ENCODE data around the gene GHR.

GHR gene

GRCh38 chr5:42518595-42519221 lies 95.5 kb downstream of the GHR start:
- DNase-seq: peak; percentile 8

DNA sequence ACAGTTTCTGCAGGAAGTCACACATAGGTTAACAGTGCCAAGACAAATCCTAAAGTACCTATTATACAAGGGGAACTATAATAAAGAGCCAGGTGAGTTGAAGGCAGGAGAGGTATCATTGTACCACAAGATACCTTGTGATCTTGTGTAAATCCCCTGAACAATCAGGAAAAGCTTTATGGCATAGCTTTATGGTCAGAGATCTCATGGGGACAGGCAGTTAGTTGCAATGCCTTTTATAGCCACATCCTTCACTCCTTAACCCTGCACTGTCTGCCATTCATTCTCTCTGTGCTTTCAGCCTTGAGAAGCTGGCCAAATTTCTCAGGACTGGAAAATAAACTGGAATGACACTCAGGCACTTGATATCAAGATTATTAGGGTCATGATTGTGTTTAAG lies 97.0 kb downstream of the GHR start:
- no peak for DNase-seq

GRCh38 chr5:42520957-42521356 lies 97.7 kb downstream of the GHR start:
- DNase-seq: no peak

DNA sequence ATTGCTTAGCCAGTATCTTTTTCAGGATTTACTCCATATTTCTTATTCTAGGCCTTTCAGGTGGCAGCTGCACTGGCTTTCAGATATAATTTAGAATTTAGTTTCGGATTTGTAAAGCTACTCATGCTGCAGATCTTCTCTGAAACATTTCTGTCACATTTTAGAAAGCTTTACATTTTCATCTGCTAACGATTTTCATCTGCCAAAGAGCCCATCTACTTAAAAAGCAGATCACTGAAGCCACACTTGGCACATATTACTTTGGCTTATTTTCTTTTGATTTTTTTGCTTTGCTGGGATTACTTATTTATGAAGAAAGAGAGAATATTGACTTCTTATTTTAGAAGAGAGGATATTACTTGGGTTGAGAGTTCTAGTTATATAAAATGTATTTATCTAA lies 98.2 kb downstream of the GHR start:
- DNase-seq: no peak

DNA sequence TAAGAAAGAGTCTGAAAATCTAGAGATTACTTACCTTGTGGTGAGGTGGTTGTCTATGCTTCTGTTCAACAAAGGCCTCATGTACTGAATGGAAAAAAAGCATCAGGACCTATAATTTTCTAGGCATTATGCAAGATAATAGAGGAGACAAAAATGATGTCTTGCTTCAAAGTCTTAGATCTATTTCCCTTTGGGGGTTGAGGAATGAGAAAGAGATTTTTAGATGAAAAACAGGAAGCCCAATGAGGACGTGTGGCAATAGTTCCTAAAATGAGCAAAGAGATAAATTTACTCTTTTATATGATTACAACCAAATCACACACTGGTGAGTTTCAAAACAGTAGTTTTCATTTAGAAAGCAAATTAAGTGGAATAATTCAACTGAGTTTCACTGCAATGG lies 99.5 kb downstream of the GHR start:
- peak; percentile 13 for DNase-seq

DNA sequence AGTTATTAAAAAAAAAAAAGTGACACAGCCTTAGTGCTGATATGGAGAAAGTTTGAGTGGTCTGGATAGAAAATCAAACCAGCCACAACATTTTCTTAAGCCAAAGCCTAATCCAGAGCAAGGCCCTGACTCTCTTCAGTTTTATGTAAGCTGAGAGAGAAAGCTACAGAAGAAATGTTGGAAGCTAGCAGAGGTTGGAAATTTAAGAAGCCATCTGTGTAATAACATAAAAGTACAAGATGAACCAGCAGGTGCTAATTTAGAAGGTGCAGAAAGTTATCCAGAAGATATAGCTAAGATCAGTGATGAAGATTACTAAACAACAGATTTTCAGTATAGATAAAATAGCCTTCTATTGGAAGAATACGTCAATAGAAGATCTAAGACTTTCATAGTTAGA lies 102.9 kb downstream of the GHR start:
- no peak for DNase-seq

- no peak for DNase-seq
Observed at GRCh38 chr5:42531611-42532010, 108.4 kb downstream of the GHR start.

DNA sequence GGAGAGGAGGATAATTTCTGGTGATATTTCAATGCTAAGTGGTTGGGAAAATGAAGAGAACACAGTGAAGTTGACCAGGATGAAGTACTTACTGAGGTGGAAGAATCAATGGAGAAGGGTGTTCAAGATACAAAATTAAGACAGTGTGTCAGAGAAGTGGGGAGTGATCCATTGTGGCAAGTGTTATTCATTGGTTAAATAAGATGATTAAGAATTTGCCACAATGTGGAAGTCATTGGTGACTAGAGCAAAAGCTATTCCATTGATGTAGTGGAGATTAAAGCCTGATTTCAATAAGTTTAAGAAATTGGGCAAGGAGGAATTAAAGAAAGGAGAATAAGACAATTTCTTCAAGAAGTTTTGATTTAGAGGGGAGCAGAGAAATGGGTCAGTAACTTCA lies 118.9 kb downstream of the GHR start:
- DNase-seq: no peak

DNA sequence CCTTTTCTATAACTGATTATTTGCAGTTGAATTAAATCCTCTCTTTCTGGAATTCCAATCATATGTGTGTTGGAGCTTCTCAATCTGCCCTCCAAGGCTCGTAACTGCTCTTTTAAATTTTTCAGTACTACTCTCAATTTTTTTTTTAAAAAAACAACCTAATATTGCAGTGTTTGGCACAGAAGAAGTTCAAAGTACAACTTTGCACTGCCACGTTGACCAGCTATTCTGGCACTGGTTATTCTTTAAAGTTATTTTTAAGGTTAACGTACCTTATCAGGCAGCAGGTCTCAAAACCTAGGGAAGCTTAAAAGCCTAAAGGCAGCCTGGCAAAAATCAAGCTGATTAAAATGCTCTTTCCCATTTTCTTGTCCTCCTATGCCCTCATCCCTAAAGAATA lies 120.5 kb downstream of the GHR start:
- DNase-seq: no peak

DNA sequence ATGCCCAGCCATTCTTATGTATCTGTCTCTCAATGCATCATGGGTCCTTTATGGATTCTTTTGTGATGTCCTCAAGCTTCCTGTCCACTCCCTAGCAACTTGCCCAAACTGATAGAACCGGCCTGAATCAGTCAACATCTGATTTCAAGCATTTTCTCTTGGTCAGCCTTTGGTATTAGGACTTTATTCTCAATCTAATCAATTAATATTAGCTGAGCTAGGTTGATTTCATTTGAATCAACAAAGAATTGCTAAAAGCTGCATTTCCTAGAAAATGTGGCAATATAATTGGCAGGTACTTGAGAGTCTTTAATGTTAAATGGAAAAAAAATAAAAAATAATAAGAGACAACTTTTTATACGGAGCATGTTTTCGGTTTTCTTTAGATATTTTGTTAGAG lies 121.8 kb downstream of the GHR start:
- no peak for DNase-seq

DNA sequence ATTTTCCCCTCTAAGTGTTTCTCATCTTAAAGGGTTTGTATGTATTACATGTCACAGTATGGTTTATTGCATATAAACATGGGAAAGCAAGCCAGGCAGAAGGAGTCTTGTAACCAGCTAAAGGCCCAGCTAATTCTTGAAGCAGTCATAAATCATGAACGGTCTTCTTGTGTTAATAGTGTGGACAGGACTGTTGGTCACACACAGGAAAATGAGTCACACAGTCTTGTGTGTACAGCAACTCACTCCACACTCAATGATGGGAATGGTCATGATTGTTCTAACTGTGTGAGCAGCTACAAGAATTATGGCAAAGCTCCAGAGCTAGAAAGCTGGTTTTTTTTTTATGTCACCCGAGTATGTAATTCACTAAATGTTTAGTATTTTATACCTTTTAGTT lies 123.9 kb downstream of the GHR start:
- no peak for DNase-seq

GRCh38 chr5:42547894-42548293 lies 124.7 kb downstream of the GHR start:
- no peak for DNase-seq

- no peak for DNase-seq
Observed at GRCh38 chr5:42552597-42552996, 129.4 kb downstream of the GHR start.

- DNase-seq: no peak
Observed at GRCh38 chr5:42553461-42553860, 130.2 kb downstream of the GHR start.

DNA sequence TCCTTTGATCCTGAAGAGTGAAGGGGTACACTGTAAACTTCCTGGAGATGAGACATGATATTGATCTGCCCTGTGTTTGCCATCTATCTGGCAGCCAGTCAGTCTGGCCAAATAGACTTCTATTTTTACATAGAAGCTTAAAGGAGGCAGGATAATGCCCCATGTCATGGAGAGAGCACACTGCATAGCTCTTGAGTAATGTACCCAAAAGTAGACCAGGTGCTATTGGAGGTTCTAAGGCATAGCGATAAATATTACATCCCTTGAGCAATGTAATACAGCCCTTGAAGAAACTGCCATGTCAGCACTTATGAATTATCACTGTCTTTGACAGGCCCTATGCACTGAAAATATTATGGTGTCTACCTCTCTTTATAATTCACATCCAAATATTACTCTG lies 131.8 kb downstream of the GHR start:
- DNase-seq: no peak

DNA sequence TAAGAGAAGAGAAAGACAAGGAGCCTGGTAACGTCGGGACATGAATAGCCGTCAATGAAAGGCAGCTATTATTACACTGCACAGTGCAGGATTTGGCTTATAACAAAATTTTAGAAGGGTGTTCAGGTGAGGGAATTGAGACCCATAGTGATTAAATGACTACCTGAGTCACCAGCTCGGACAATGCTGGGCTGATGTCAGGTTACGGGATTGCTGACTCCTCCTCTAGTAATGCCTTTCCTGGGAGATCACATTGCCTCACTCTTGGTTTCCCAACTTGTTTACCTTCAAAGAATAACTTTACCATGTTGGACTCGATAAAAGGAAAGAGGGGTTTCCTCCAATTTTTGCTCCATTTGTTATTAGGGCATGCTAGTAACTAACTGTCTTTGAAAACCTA lies 132.6 kb downstream of the GHR start:
- DNase-seq: no peak

GRCh38 chr5:42557689-42558088 lies 134.4 kb downstream of the GHR start:
- DNase-seq: no peak

- DNase-seq: no peak
Observed at GRCh38 chr5:42561656-42562055, 138.4 kb downstream of the GHR start.

DNA sequence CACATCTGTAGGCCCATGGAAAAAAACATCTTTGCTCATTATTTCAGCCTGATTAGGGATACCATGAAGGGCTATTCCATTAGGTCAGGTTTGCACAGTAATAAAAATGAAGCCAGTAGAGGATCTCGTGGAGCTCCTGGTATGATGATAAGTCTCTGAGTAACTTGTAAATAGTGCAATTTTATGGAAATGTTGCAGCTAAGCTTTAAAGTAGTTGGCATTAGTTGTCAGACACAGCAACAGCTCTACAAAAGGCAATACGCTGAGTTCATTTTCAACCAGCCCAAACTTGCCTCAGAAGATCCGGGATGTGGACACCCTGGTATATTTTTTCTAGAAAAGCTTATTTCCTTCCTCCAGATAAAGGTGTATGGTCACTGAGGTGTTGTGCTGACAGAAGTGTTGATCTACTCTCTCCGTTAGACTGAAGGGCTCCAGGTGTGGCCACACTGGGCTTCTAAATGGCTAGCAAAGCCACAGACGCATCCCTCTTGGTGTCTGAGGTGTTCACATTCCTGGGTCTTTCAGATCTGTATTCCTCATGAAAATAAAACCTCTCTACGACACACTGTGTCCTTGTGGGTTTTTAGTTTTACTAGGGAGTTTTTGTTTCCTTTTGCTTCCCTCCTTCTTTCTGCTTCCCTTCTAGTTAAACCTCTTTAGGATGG lies 141.6 kb downstream of the GHR start:
- no peak for DNase-seq

DNA sequence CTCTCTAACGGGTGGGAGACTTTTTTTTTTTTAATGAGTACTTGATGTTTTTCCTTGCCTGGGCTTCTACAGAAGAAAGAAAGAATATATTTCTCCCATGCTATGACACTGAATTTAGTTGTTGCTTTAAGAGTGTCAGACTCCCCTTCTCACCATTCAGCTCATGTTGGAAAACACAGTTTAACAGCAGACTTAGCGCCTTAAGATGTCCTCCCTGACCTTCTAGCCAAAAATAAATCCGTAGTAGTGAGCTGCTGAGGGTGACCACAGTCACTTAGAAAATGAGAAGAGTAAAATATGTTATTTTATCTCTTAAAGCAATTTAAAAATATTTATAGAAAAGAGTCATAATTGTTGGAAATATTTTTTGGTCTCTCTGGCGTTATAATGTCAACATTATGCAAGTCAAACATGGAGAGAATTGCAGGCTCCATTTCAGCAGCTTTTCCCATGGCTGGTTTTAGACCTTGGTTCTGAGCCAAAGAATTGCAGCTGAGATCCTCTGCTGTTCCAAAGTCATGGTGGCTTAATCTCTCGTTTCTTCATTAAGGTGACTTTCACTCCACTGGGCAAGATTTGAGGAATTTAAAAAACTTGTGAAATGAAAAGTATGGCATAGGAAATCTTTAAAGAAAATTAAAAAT lies 143.5 kb downstream of the GHR start:
- no peak for DNase-seq

DNA sequence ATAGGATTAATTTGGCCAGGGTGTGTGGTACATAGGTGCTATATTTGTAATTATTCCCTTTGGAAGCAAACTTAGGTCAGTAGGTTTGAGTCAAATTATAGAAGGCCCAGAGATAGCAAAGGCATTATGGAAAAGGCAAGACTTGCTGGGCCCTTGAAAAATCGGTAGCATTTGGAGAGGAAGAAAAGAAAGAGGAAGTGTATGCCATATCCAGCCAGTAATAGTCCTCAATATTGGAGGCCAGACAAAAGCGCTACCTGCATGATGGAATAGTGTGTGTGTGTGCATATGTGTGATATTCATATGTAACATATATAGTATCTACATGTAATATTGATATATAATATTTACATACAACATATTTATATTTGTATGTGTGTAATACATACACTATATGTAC lies 146.1 kb downstream of the GHR start:
- no peak for DNase-seq

GRCh38 chr5:42569953-42570548 lies 146.8 kb downstream of the GHR start:
- DNase-seq: no peak

- no peak for DNase-seq
Observed at GRCh38 chr5:42570966-42571960, 148.0 kb downstream of the GHR start.

Measured in hematopoietic multipotent progenitor cell treated with erythropoietin and hydrocortisone succinate and interleukin-3 and kit ligand, for 4 days (in vitro differentiated cells).